Spleen (tissue), 7 donors: Measurements from ENCODE around the gene CALN1.

ENCODE experiments used
- POLR2A ChIP-seq, 3 donors: fragments of 450-650 bp; IDR thresholded peaks; one replicate each; pipeline ENCODE4 v1.5.1; 2017; ENCODE audit warnings: antibody characterized with exemption in 3 of 3, mild to moderate bottlenecking in 1 of 3
- POLR2AphosphoS5 ChIP-seq, 3 donors: sonication (generic); formaldehyde crosslinking; IDR thresholded peaks; one replicate each; pipeline ENCODE4 v1.5.1; 2017; ENCODE audit warnings: antibody characterized with exemption in 3 of 3
- TF ChIP-seq, protein P1 (sequence below), 11 experiments: fragments of 200-600 bp in 7 of 11; fragments of 450-650 bp in 4 of 11; sonication (generic) in 4 of 11; IDR thresholded peaks in 8 of 11; conservative IDR thresholded peaks in 3 of 11; 1 replicate in 7 of 11; 2 replicates in 4 of 11; pipeline versions ENCODE4 v1.4.0 to v1.8.0; 2016 to 2021; ENCODE audit warnings: antibody characterized with exemption in 11 of 11, inconsistent platforms in 4 of 11, mild to moderate bottlenecking in 1 of 11
- donor health status: DM: no; HTN: no; CAD: no; lungs with moderate emphysema.
- donor health status: DM: no; HTN: no; CAD: no.
- donor health status: DM: no; HTN: no; CAD: no.

DNA sequence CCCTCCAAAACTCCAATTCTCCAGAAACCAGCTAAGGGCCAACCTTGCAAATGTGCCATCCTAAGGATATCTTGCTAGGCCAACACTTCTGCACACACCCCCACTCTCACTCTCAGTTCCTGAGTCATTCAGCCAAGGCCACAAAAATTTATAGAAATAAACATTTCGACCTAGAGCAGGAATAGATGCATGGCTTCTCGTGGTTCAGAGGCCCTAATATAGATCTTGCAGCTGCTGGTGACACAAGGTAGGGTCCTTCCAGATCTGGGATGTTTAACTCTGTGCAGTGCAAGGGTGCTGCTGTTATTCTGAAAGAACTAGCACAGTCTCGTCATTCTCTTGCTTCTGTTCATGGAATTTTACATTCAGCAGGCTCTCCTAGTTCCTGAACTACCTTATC lies 369.3 kb downstream of the CALN1 start:
- TF ChIP-seq, protein P1, sequence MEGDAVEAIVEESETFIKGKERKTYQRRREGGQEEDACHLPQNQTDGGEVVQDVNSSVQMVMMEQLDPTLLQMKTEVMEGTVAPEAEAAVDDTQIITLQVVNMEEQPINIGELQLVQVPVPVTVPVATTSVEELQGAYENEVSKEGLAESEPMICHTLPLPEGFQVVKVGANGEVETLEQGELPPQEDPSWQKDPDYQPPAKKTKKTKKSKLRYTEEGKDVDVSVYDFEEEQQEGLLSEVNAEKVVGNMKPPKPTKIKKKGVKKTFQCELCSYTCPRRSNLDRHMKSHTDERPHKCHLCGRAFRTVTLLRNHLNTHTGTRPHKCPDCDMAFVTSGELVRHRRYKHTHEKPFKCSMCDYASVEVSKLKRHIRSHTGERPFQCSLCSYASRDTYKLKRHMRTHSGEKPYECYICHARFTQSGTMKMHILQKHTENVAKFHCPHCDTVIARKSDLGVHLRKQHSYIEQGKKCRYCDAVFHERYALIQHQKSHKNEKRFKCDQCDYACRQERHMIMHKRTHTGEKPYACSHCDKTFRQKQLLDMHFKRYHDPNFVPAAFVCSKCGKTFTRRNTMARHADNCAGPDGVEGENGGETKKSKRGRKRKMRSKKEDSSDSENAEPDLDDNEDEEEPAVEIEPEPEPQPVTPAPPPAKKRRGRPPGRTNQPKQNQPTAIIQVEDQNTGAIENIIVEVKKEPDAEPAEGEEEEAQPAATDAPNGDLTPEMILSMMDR (IDR thresholded peaks at IDR 0.05 in 8 of 11, conservative IDR thresholded peaks at IDR 0.05 in 3 of 11), result no peak
- TF ChIP-seq POLR2A (IDR thresholded peaks at IDR 0.05) (no peak), POLR2AphosphoS5 (IDR thresholded peaks at IDR 0.05) (no peak)
